CMK (cell line): ENCODE measurements around the gene TMEM114.

Source experiments
- DNase-seq: peaks from one replicate; pipeline ENCODE4 v3.0.0-alpha.2; 2010; ENCODE audit warnings: low read depth

TMEM114 gene

GRCh38 chr16:8611122-8611521 lies 20.8 kb upstream of the TMEM114 start:
- DNase-seq: no peak

GRCh38 chr16:8607214-8607613 lies 16.9 kb upstream of the TMEM114 start:
- DNase-seq: no peak

GRCh38 chr16:8605554-8605953 lies 15.2 kb upstream of the TMEM114 start:
- no peak for DNase-seq

- DNase-seq: no peak
These were observed 9.9 kb upstream of the TMEM114 start for GRCh38 chr16:8600144-8600775.

- no peak for DNase-seq
These were observed 6.3 kb upstream of the TMEM114 start for GRCh38 chr16:8596581-8596980.

- no peak for DNase-seq
These were observed 5.5 kb upstream of the TMEM114 start for GRCh38 chr16:8595783-8596182.

- no peak for DNase-seq
These were observed 3.9 kb upstream of the TMEM114 start for GRCh38 chr16:8594149-8594666.

GRCh38 chr16:8591451-8591850 lies 1.1 kb upstream of the TMEM114 start:
- no peak for DNase-seq

- no peak for DNase-seq
These were observed 500 bp upstream of the TMEM114 start for GRCh38 chr16:8590811-8591210.

GRCh38 chr16:8589057-8589899 lies 1.0 kb downstream of the TMEM114 start:
- no peak for DNase-seq

- DNase-seq: no peak
These were observed 1.6 kb downstream of the TMEM114 start for GRCh38 chr16:8588682-8589056.

GRCh38 chr16:8587065-8587464 lies 3.2 kb downstream of the TMEM114 start:
- DNase-seq: no peak

GRCh38 chr16:8585857-8586256 lies 4.5 kb downstream of the TMEM114 start:
- DNase-seq: no peak

- no peak for DNase-seq
These were observed 5.3 kb downstream of the TMEM114 start for GRCh38 chr16:8585041-8585440.

GRCh38 chr16:8583732-8584131 lies 6.6 kb downstream of the TMEM114 start:
- no peak for DNase-seq

- DNase-seq: no peak
These were observed 7.1 kb downstream of the TMEM114 start for GRCh38 chr16:8583199-8583598.

- DNase-seq: no peak
These were observed 8.3 kb downstream of the TMEM114 start for GRCh38 chr16:8581831-8582580.

GRCh38 chr16:8579559-8579958 lies 10.8 kb downstream of the TMEM114 start:
- DNase-seq: no peak

GRCh38 chr16:8577678-8578304 lies 12.5 kb downstream of the TMEM114 start:
- DNase-seq: no peak

- DNase-seq: no peak
These were observed 13.9 kb downstream of the TMEM114 start for GRCh38 chr16:8576141-8577004.

- DNase-seq: no peak
These were observed 14.9 kb downstream of the TMEM114 start for GRCh38 chr16:8575399-8575798.
